Activated naive CD8-positive, alpha-beta T cell treated with anti-CD3 and anti-CD28 coated beads, Interleukin-2, amount 50 U/mL, for 16 hours (primary cell): ENCODE measurements around the gene WDR38.
A peak's percentile ranks its signal among the peaks of the same experiment; 100 is the strongest.

Experiments
- DNase-seq: peaks from one replicate; pipeline ENCODE4 v3.0.0-alpha.2; 2020; ENCODE audit warnings: low read depth, low spot score

WDR38 gene, protein sequence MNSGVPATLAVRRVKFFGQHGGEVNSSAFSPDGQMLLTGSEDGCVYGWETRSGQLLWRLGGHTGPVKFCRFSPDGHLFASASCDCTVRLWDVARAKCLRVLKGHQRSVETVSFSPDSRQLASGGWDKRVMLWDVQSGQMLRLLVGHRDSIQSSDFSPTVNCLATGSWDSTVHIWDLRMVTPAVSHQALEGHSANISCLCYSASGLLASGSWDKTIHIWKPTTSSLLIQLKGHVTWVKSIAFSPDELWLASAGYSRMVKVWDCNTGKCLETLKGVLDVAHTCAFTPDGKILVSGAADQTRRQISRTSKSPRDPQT

GRCh38 chr9:124852829-124853531 lies at the start of gene WDR38:
TSS of gene WDR38 (plus strand) at chr9:124853460. CDS start at chr9:124853532, 72 bp downstream.
- peak; percentile 41 for DNase-seq

GRCh38 chr9:124803911-124804310 lies 49.3 kb upstream of the WDR38 start:
- no peak for DNase-seq

GRCh38 chr9:124805186-124805585 lies 48.1 kb upstream of the WDR38 start:
- no peak for DNase-seq

DNA sequence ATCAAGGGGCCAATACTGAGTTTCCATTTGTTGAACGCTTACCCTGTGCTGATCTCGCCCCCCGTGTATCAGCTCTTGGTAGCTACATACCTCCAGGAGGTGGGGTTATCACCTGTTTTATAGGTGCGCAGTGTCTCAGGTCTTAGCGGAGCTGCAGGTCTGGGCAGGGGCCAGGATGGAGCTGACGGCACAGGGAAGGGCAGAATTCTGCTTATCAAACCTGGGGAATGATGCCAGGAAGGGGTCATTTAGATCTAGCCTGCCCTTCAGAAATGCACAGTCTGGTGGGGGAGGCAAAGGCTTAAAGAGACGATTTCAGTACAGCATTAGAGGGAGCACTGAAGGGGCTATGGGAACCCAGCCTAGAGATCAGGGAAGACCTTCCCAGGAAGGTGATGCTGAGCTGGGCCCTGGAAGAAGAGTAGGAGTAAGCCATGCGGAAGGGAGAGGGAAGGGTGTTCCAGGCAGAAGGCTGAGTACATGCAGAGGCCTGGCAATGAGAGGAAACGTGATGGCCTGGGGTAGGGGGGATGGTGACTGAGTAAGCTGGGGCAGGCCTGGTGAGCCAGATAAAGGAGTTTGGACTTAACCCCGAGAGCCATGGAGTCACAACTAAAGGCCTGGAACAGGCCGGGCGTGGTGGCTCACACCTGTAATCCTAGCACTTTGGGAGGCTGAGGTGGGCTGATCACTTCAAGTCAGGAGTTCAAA lies 44.9 kb upstream of the WDR38 start:
- no peak for DNase-seq

- no peak for DNase-seq
Observed at GRCh38 chr9:124809211-124809610, 44.0 kb upstream of the WDR38 start.

GRCh38 chr9:124809741-124810500 lies 43.3 kb upstream of the WDR38 start:
- no peak for DNase-seq

DNA sequence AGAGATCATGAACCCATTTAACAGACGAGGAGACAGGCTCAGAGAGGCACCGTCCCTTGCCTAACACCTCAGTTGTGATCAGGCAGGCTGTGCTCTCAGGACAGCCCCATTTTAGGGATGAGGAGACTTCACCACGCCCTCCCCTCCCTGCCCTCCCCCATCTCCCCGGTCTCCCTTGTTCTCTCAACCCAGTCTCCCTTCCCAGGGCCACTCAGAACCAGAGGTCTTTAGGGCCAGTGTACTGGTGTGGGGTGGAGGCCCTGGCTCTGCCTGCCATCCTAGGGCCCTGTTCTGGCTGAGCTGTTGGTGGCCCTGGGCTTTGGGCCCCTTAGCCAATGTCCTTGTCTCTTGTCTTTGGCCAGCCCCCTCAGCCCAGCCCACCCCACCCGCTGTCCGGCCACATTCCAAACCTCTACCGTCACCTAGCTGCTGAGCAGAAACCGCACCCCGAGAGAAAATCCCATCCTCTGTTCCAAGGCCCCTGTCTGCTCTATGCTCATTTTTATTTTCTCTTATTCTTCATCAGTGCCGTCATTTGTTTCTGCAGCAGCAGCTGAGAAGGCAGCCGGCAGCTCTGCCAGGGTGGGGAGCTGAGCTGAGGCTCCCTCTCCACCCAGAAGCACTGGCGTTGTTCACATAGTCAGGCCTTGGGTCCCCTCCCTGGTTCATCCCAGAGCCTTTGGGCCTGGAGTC lies 42.5 kb upstream of the WDR38 start:
- no peak for DNase-seq

GRCh38 chr9:124812441-124812876 lies 40.8 kb upstream of the WDR38 start:
- DNase-seq, result no peak

GRCh38 chr9:124813041-124813440 lies 40.2 kb upstream of the WDR38 start:
- no peak for DNase-seq

DNA sequence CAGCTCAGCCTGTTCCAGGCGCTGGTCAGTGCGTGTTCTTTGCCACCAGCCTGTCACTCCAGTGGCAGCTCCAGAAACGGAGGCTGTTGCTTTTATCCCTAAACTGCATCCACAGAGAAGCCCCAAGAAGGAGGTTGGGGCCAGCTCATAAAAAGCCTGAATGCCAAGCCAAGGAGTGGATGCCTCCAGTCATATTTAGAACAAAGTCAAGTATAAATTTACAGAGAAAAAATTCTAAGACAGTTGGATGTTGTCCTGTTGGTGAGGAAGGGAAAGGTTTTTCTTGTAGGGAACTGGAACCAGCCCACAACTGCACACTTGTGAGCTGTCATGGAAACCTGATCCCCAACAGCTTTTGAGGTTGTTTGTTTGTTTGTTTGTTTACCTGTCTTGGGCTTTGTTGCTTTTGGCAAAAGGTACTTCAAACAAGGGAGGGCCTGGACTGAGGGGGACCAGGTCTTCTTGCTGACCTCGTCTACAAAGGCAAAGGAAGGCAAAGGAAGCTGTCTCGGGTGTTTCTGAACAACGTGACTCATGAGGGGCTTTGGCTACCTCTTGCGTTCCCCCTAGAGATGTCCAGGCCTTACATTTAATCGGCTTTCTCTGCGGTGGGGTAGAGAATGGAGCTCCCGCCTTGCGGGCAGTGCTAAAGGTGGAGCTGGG lies 39.6 kb upstream of the WDR38 start:
- no peak for DNase-seq

GRCh38 chr9:124814164-124814535 lies 39.1 kb upstream of the WDR38 start:
- no peak for DNase-seq

DNA sequence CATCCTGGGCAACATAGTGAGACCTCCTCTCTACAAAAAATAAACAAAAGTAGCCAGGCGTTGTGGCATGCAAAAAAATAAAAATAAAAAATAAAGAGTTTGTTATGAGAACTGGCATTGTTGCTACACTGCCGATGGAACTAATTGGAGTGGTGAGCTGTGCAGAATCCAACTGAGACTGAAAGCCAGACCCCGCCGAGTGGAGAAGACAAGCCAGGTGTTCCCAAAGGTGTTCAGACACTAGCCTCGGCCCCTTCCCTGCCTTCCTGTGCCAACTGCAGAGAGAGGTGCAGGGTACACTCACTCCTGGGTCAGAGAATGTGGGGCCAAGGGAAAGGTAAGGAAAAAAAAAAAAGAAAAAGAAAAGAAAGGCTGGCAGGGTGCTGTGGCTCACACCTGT lies 37.7 kb upstream of the WDR38 start:
- no peak for DNase-seq

DNA sequence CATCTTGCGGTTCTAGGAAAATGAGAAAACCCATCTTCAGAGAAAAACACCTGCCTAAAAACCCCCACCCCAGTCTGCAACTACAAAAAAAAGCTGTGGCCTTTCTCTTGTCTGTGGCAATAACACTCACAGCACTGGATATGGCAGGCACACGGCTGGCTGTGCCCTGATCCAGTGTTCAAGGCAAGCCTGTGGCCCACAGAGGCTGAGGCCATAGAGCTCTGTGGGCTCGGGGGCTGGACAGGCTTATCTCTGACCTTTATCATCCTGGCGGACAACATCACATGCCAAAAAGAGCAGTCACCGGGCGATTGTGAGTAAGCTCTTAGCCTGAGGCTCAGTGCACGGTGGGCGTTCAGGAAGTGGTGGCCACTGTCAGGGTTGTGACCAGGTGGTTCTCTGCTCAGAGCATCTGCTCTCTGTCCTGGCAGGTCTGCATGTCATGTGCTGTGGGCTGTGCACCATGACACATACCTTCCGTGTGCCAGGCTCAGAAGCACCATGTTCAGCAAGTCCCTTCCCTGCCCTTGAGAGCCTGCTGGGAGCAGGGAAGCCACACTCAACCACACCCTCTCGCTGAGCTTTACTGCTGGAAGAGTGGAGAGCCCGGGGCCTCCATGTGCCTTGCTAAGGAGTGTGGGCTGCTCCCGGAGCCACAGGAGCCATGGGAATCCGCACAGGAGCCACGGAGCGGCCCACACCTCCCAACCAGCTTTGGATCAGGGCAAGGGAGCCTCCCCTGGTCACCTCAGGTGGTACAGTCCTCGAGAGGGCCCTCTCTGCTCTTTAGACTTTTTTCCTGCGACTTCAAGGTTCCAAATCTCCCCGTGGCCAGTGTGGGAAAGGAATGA lies 34.6 kb upstream of the WDR38 start:
- DNase-seq, result no peak

DNA sequence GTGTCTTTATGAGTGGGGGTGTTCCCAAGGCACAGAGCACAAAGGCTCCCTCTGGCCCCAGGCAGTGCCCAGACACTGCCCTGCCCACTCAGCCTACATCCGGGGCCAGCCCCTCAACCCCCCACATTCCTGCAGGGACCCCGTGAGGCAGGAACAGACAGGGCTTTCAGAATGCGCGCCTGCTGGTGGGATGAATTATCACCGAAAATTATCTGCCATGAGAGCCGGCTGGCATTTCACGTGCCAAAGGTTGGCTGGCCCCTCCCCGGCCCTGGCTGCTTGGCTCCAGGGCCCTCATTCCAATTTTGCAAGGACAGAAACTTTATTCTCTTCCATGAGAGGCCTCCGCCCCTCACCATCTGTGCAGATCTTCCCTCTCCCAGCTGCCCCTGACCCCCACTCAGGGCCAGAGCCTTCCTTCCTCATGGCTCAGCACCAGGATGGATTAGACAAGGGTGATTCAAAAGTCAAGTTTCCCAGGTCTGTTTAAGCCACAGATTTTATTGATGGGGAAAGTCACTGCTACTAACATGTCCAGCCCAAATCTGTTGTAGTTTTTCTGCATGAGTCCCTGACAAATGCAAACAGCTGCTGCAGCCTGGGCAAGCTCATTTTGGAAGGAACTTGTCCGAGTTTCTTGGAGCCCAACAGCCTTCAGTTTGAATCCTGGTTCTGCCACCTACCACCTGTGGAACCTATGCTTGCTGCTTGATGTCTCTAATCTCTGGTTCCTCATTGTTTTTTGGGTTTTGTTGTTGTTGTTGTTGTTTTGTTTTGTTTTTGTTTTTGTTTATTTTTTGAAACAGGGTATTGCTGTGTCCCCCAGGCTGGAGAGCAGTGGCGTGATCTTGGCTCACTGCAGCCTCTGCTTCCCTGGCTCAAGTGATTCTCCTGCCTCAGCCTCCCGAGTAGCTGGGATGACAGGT lies 32.3 kb upstream of the WDR38 start:
- DNase-seq, result no peak

DNA sequence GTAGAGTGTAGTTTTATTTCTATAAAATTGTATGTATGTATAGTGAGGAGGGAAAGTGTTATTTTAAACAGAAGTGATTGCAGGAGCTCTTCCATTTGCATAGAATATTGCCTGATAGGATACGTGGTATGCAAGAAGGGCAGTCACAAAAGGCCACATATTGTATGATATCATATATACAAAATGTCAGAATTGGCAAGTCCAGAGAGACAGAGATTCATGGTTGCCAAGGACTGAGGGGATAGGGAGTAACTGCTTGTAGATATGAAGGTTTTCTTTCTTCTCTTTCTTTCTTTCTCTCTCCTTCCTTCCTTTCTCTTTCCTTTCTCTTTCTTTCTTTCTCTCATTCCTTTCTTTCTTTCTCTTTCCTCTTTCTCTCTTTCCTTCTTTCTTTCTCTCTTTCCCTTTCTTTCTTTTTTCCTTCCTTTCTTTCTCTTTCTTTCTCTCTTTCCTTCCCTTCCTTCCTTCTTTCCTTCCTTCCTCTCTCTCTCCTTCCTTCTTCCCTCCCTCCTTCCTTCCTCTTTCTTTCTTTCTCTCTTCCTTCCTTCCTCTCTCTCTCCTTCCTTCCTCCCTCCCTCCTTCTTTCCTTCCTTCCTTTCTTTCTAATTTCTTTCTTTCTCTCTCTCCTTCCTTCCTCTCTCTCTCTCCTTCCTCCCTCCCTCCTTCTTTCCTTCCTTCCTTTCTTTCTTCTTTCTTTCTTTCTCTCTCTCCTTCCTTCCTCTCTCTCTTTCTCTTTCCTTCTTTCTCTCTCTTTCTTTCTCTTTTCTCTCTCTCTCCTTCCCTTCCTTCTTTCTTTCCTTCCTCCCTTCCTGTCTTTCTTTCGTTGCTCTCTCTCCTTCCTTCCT lies 24.5 kb upstream of the WDR38 start:
- DNase-seq, result no peak

- no peak for DNase-seq
Observed at GRCh38 chr9:124829334-124829669, 24.0 kb upstream of the WDR38 start.

GRCh38 chr9:124830593-124830992 lies 22.7 kb upstream of the WDR38 start:
- DNase-seq, result no peak
